ENCODE measurements around the gene CAMKK2.
"Not testable (repeated sequence)": the region's sequence is repeated elsewhere in the genome, so short reads cannot be mapped to it uniquely, and the experiment has no call there.

CAMKK2 gene

DNA sequence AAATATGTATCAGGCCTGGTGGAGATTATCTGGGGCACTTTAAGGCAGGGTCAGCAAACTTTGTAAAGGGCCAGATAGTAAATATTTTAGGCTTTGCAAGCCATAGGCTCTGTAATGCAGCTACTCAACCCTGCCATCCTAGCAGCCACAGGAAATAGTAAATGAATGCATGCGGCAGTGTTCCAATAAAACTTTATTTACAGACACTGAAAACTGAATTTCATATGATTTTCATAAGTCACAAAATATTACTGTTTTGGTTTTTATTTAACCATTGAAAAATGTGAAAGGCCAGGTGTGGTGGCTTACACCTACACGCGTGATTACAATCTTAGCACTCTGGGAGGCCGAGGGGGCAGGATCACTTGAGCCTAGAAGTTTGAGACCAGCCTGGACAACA is 3.2 kb upstream of the CAMKK2 start:
- DNase-seq (ENCODE audit: low read depth) = no peak
- TF ChIP-seq CTCF (conservative IDR thresholded peaks at IDR 0.05; ENCODE audit: control insufficient read depth, insufficient read depth, low read depth, low read length) = no peak
- no peak overlapping the region for H3K4me3 ChIP-seq (ENCODE audit: control insufficient read depth, low read depth, low read length)

DNA sequence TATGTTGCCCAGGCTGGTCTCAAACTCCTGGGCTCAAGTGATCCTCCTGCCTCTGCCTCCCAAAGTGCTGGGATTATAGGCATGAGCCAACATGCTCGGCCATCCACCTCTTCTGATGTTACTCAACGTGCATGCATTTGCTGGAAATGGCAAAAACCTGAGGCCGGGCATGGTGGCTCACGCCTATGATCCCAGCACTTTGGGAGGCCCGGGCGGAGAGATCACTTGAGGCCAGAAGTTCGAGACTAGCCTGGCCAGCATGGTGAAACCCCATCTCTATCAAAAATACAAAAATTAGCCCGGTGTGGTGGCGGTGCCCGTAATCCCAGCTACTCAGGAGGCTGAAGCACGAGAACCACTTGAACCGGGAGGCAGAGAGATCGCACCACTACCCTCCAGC is 1.9 kb upstream of the CAMKK2 start:
- not testable (repeated sequence) for DNase-seq (ENCODE audit: low read depth); H3K4me3 ChIP-seq (ENCODE audit: control insufficient read depth, low read depth, low read length)

- peak; percentile 67 for DNase-seq (ENCODE audit: low read depth)
- peak overlapping the region; percentile 62 for H3K4me3 ChIP-seq (ENCODE audit: control insufficient read depth, low read depth, low read length)
- TF ChIP-seq CTCF (conservative IDR thresholded peaks at IDR 0.05; ENCODE audit: control insufficient read depth, insufficient read depth, low read depth, low read length) = no peak
Measured at GRCh38 chr12:121297435-121297991, 1.0 kb upstream of the CAMKK2 start.

- H3K4me3 ChIP-seq (ENCODE audit: control insufficient read depth, low read depth, low read length) = peak overlapping the region; percentile 87
- TF ChIP-seq CTCF (conservative IDR thresholded peaks at IDR 0.05; ENCODE audit: control insufficient read depth, insufficient read depth, low read depth, low read length) = no peak
- DNase-seq (ENCODE audit: low read depth) = no peak
Measured at GRCh38 chr12:121295746-121296617, 527 bp downstream of the CAMKK2 start.

DNA sequence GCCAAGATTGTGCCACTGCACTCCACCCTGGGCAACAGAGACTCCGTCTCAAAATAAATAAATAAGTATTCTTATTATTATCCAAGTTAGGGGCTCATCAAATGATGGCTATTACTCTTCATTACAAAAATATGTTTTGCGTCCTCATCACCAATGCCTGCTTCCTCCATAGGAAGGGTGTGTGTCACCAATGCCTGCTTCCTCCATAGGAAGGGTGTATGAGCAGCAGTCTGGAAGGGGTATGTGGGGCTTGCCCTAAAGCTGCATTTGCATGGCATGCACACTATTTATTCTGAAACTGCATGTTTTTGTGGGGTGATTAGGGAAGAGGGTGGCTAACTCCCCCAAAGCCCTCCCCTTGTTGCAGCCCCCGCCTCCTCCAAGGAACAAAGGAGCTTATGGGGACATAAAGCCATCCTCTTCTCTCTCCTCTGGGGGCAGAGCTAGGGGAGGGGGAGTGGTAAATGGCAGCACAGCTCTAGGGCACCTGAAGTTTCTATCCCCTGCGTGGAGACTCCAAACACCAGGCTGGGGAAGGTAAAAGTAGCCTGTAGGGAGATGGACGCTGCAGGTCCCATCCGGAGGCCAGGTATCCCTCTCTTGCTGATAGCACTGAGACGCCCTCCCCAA is 1.3 kb downstream of the CAMKK2 start:
- no peak for TF ChIP-seq CTCF (conservative IDR thresholded peaks at IDR 0.05; ENCODE audit: control insufficient read depth, insufficient read depth, low read depth, low read length)
- no peak for DNase-seq (ENCODE audit: low read depth)
- peak overlapping the region; percentile 87 for H3K4me3 ChIP-seq (ENCODE audit: control insufficient read depth, low read depth, low read length)

DNA sequence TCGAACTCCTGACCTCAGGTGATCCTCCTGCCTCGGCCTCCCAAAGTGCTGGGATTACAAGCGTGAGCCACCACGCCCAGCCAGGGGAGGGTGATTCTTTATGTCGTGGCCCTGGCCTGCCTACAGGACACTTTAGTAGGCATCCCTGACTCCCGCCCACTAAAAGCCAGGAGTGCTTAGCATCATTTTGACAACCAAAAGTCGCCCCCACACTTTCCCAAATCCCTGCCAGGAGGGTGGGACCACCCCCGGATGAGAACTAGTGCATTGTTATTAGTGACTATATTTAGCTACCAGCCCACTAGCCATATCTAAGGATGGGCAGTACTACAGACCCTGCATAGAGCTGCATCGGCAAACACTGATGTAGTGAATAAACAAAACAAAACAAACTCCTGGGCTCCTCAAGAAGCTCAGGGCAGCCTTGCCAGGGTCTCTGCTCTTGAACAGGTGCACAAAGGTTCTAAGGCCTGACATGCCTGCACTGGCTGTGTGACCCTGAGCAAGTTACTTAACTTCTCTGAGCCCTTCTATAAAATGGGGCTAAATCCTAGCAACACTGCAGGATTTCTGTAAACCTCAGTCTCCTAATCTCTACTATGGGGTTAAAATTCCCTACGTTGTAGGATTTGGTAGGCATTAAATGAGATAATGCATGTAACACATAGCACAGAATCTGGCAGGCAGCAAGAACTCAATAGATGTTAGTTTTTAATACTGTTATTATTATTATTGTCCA is 2.2 kb downstream of the CAMKK2 start:
- no peak overlapping the region for H3K4me3 ChIP-seq (ENCODE audit: control insufficient read depth, low read depth, low read length)
- no peak for DNase-seq (ENCODE audit: low read depth)
- TF ChIP-seq CTCF (conservative IDR thresholded peaks at IDR 0.05; ENCODE audit: control insufficient read depth, insufficient read depth, low read depth, low read length) = no peak
